Prostate gland (tissue), 2 donors: ENCODE measurements around the gene CDH13.

Source experiments
- CTCF ChIP-seq, 4 experiments: fragments of 200-600 bp in 2 of 4; fragments of 450-650 bp in 2 of 4; sonication (generic) in 2 of 4; IDR thresholded peaks; 1 replicate in 3 of 4; 2 replicates in 1 of 4; pipeline ENCODE4 v1.5.1; 2016 to 2019; ENCODE audit warnings: antibody characterized with exemption in 4 of 4, mild to moderate bottlenecking in 2 of 4, moderate library complexity in 2 of 4
- POLR2AphosphoS5 ChIP-seq: sonication (generic); formaldehyde crosslinking; IDR thresholded peaks from one replicate; pipeline ENCODE4 v1.6.1; 2017; ENCODE audit warnings: antibody characterized with exemption

GRCh38 chr16:83837566-83837965, 1210.8 kb downstream of the CDH13 start:
- TF ChIP-seq CTCF (IDR thresholded peaks at IDR 0.05), result no peak
- TF ChIP-seq POLR2AphosphoS5, result no peak
